Ishikawa (cell line): ENCODE results near the gene DOCK2.

Source experiments
- CEBPB ChIP-seq: IDR thresholded peaks from 2 replicates; pipeline ENCODE4 v1.6.1; 2012
- CREB1 ChIP-seq: IDR thresholded peaks from 2 replicates; pipeline ENCODE4 v1.6.1; 2012; ENCODE audit warnings: low read depth
- EGR1 ChIP-seq: IDR thresholded peaks from 2 replicates; pipeline ENCODE4 v1.6.1; 2012
- EP300 ChIP-seq: IDR thresholded peaks from 2 replicates; pipeline ENCODE4 v1.6.1; 2012; ENCODE audit warnings: borderline replicate concordance
- FOXM1 ChIP-seq: IDR thresholded peaks from 2 replicates; pipeline ENCODE4 v1.6.1; 2012; ENCODE audit warnings: low read depth, borderline replicate concordance
- NFIC ChIP-seq: IDR thresholded peaks from 2 replicates; pipeline ENCODE4 v1.6.1; 2012
- RAD21 ChIP-seq: IDR thresholded peaks from 2 replicates; pipeline ENCODE4 v1.6.1; 2012; ENCODE audit warnings: low read depth
- REST ChIP-seq: IDR thresholded peaks from 2 replicates; pipeline ENCODE4 v1.6.1; 2012; ENCODE audit warnings: low read depth, mild to moderate bottlenecking
- TAF1 ChIP-seq: IDR thresholded peaks from 2 replicates; pipeline ENCODE4 v1.6.1; 2012; ENCODE audit warnings: low read depth, mild to moderate bottlenecking
- YY1 ChIP-seq: IDR thresholded peaks from 2 replicates; pipeline ENCODE4 v1.6.1; 2012; ENCODE audit warnings: low read depth
- ZBTB7A ChIP-seq: IDR thresholded peaks from 2 replicates; pipeline ENCODE4 v1.6.1; 2012; ENCODE audit warnings: low read depth

- TF ChIP-seq CREB1 (no peak), NFIC (no peak), CEBPB (no peak), REST (no peak), EP300 (no peak), RAD21 (no peak), TAF1 (no peak), EGR1 (no peak), ZBTB7A (no peak), YY1 (no peak), FOXM1 (no peak)
Measured at GRCh38 chr5:169838688-169839087, 201.6 kb downstream of the DOCK2 start.
